MCF 10A (cell line): ENCODE results near the gene HAUS7. TPM values are rescaled to one million over a fixed set of nuclear protein-coding genes. Genes with fewer than 3 reads are reported as not detected.

ENCODE experiments used
- BruUV-seq: library from RNA; stranded (reverse); fragments of 400-500 nt; replicated peaks from 2 replicates; lab custom pipeline; 2021; lab: Mats Ljungman, UMichigan
- CTCF ChIA-PET: fragments of 300-600 bp; sonication (Branson Sonifier 250); formaldehyde crosslinking; extraction: SDS; loops from one replicate; lab custom pipeline; 2021; ENCODE audit warnings: antibody characterized with exemption, inconsistent platforms; lab: Yijun Ruan, JAX
- POLR2A ChIA-PET: fragments of 300-600, 350-650 bp; sonication (Branson Sonifier 250); formaldehyde crosslinking; extraction: SDS; loops from one replicate; lab custom pipeline; 2020; ENCODE audit warnings: antibody characterized with exemption, inconsistent platforms; lab: Yijun Ruan, JAX
- DNase-seq: peaks from one replicate; pipeline ENCODE4 v3.0.0-alpha.2; 2018; ENCODE audit not compliant: unreplicated experiment
- H3K27ac Mint-ChIP-seq: one replicate; pipeline ENCODE4 v1.8.0; 2022; ENCODE audit warnings: mild to moderate bottlenecking, low read depth, mixed read lengths; ENCODE audit not compliant: unreplicated experiment
- H3K27me3 Mint-ChIP-seq: one replicate; pipeline ENCODE4 v1.8.0; 2022; ENCODE audit warnings: mixed read lengths; ENCODE audit not compliant: insufficient read depth, unreplicated experiment
- H3K36me3 Mint-ChIP-seq: one replicate; pipeline ENCODE4 v1.8.0; 2022; ENCODE audit warnings: mild to moderate bottlenecking, moderate library complexity, mixed read lengths; ENCODE audit not compliant: insufficient read depth, unreplicated experiment
- H3K4me1 Mint-ChIP-seq: one replicate; pipeline ENCODE4 v1.8.0; 2022; ENCODE audit warnings: mixed read lengths; ENCODE audit not compliant: insufficient read depth, unreplicated experiment
- H3K4me3 Mint-ChIP-seq: one replicate; pipeline ENCODE4 v1.8.0; 2022; ENCODE audit warnings: mild to moderate bottlenecking, moderate library complexity, mixed read lengths; ENCODE audit not compliant: unreplicated experiment
- H3K9me3 Mint-ChIP-seq: one replicate; pipeline ENCODE4 v1.8.0; 2022; ENCODE audit warnings: mixed read lengths; ENCODE audit not compliant: unreplicated experiment
- intact Hi-C: fragments of 100-400 bp; cut with micrococcal nuclease; formaldehyde crosslinking; loops from 2 replicates; pipeline ENCODE4 v1.14.1; 2022
- total RNA-seq: library from RNA; stranded (reverse); gene quantifications from 2 replicates; pipeline ENCODE4 v1.2.3, GENCODE V29; 2022
- TF ChIP-seq, protein P1 (sequence below): fragments of 200-600 bp; IDR thresholded peaks from one replicate; pipeline ENCODE4 v1.8.0; 2022; ENCODE audit warnings: antibody characterized with exemption, mild to moderate bottlenecking; ENCODE audit not compliant: unreplicated experiment

Gene HAUS7
- total RNA-seq, 1 experiment from 2014 or later: 19.4 TPM

DNA sequence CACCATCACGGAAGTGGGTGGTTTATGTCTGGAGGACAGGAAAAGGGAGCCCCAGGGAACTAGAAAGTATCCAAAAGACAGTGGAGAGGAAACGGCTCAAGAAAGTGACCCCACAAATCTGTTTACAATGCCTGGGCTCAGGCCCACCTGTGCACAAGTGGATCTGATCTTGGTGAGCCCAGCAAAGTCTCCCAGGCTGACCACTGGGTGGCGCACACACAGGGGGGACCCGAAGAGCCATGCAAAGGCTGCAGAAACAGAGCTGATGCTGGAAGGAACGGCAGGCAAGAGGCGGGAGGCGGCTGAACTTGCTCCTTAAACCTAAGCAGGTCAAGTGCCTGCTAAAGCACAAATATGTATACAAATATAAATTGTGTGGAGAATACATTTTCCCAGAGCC lies 9.6 kb downstream of the HAUS7 start:
- POLR2A ChIA-PET: no interaction called here
- no TSS peak for BruUV-seq
- no peaks in the 10 kb centered on the region for H3K4me1 Mint-ChIP-seq
- no peaks in the 10 kb centered on the region for H3K27me3 Mint-ChIP-seq
- TF ChIP-seq, protein P1, sequence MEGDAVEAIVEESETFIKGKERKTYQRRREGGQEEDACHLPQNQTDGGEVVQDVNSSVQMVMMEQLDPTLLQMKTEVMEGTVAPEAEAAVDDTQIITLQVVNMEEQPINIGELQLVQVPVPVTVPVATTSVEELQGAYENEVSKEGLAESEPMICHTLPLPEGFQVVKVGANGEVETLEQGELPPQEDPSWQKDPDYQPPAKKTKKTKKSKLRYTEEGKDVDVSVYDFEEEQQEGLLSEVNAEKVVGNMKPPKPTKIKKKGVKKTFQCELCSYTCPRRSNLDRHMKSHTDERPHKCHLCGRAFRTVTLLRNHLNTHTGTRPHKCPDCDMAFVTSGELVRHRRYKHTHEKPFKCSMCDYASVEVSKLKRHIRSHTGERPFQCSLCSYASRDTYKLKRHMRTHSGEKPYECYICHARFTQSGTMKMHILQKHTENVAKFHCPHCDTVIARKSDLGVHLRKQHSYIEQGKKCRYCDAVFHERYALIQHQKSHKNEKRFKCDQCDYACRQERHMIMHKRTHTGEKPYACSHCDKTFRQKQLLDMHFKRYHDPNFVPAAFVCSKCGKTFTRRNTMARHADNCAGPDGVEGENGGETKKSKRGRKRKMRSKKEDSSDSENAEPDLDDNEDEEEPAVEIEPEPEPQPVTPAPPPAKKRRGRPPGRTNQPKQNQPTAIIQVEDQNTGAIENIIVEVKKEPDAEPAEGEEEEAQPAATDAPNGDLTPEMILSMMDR: peak; percentile 30
- no peak overlapping the region for H3K27ac Mint-ChIP-seq
- H3K4me3 Mint-ChIP-seq: no peak overlapping the region
- peaks cover 15% of the 10 kb centered on the region for H3K36me3 Mint-ChIP-seq
- no peaks in the 10 kb centered on the region for H3K9me3 Mint-ChIP-seq
- intact Hi-C loops: no loop called here
- DNase-seq: peak; percentile 38
- CTCF ChIA-PET: interaction anchor here (1.0 to 1.5 kb wide), 3 partner anchors 9 to 508 kb away, joined by 3 to 5 read pairs (median 3); no protein-coding TSS in a partner anchor

DNA sequence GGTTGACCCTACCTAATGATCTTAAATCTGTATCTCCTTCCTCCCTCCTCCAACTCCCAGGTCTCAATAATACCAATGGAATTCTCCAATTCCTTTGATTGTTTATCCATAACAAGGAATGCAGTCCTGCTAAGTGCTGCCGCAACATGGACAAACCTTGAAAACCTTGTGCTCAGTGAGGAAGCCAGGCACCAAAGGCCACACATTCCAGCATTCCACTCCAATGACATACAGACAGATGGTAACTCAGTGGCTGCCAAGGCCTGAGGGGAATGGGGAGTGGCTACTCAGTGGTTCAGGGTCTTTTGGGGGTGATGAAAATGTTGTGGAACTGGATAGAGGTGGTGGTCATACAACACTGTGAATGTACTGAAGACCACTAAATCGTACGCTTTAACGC lies 10.4 kb downstream of the HAUS7 start:
- H3K9me3 Mint-ChIP-seq: no peaks in the 10 kb centered on the region
- CTCF ChIA-PET: interaction anchor here (0.6 to 1.2 kb wide), 3 partner anchors 34 to 509 kb away, joined by 3 read pairs; no protein-coding TSS in a partner anchor
- H3K27me3 Mint-ChIP-seq: no peaks in the 10 kb centered on the region
- peaks cover 15% of the 10 kb centered on the region for H3K36me3 Mint-ChIP-seq
- BruUV-seq: no TSS peak
- H3K27ac Mint-ChIP-seq: no peak overlapping the region
- intact Hi-C loops: no loop called here
- no peak for DNase-seq
- no peaks in the 10 kb centered on the region for H3K4me1 Mint-ChIP-seq
- TF ChIP-seq, protein P1: no peak
- H3K4me3 Mint-ChIP-seq: no peak overlapping the region
- POLR2A ChIA-PET: no interaction called here

DNA sequence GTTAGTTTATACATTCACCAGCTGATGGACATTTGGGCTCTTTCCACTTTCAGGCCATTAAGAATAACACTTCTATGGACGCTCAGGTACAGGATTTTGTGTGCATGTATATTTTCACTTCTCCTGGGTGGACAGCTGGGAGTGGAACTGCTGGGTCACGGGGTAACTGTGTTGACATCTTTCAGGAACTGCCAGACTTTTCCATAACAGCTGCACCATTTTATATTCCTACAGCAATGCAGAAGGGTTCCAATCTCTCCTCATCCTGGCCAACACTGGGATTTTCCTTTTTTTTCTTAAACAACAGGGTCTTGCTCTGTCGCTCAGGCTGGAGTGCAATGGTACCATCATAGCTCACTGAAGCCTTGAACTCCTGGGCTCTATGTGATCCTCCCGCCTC lies 11.9 kb downstream of the HAUS7 start:
- no peak for DNase-seq
- intact Hi-C loops: no loop called here
- no peak overlapping the region for H3K4me3 Mint-ChIP-seq
- no peaks in the 10 kb centered on the region for H3K27me3 Mint-ChIP-seq
- no peaks in the 10 kb centered on the region for H3K4me1 Mint-ChIP-seq
- no peak overlapping the region for H3K27ac Mint-ChIP-seq
- no TSS peak for BruUV-seq
- ChIA-PET POLR2A (no interaction called here), CTCF (interaction anchor here (1.2 kb wide), 1 partner anchor 16 kb away, joined by 3 read pairs; no protein-coding TSS in a partner anchor)
- TF ChIP-seq, protein P1: no peak
- peaks cover 15% of the 10 kb centered on the region for H3K36me3 Mint-ChIP-seq
- no peaks in the 10 kb centered on the region for H3K9me3 Mint-ChIP-seq

DNA sequence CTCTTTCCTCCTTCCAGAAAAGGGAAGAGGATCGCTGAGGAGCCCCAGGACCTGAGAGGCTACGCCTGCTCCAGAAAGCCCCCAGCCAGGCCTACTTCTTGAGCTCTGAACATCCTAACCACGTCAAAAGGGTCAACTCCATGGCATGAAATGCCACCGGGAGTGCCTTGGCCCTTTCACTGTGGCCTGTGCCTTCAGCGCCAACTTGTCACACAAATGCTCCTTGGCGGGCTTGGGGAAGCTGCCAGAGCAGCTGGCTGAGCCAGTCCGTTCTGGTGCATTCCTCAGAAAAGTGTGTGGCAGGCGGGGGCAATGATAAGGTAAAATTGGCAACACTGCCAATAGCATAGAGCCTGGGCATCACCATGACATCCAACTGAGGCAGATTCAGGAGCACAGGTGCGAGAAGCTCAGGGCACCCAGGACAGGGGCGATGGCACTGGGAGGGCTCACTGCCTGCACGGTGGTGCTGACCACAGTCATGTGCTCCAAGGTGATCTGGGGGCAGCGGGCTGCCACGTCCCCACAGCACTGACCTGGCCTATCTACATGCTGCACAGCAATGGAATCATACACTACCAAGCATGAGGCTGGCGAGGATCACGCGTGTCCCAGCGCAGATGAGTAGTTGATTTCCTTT lies 12.4 kb downstream of the HAUS7 start:
- Mint-ChIP-seq H3K4me3 (no peak overlapping the region), H3K9me3 (no peaks in the 10 kb centered on the region), H3K27me3 (no peaks in the 10 kb centered on the region), H3K27ac (no peak overlapping the region), H3K36me3 (peaks cover 15% of the 10 kb centered on the region), H3K4me1 (no peaks in the 10 kb centered on the region)
- POLR2A ChIA-PET: no interaction called here
- TF ChIP-seq, protein P1: no peak
- CTCF ChIA-PET: interaction anchor here (0.6 to 1.2 kb wide), 3 partner anchors 13 to 33 kb away, joined by 3 to 5 read pairs (median 3); no protein-coding TSS in a partner anchor
- intact Hi-C loops: no loop called here
- no TSS peak for BruUV-seq
- no peak for DNase-seq
